Heart left ventricle (tissue), 13 donors: Measurements from ENCODE around the gene MKI67.

ENCODE experiments used
- POLR2A ChIP-seq, 2 donors: fragments of 450-650 bp; IDR thresholded peaks; one replicate each; pipeline ENCODE4 v1.6.1; 2017; ENCODE audit warnings: antibody characterized with exemption in 2 of 2, mild to moderate bottlenecking in 2 of 2, moderate library complexity in 2 of 2
- TF ChIP-seq, protein P1 (sequence below), 12 donors: fragments of 200-600 bp; sonication (generic) in 4 of 12; IDR thresholded peaks; one replicate each; pipeline versions ENCODE4 v1.5.0 to v1.8.0; 2018 to 2022; ENCODE audit warnings: antibody characterized with exemption in 12 of 12, mild to moderate bottlenecking in 5 of 12
- donor health status: ischemic (EF 13 %, LVEDD 7.1; RV severe dilation, severe dysfunction).
- donor health status: DM: no; HTN: yes; CAD: no.
- donor health status: DM: no; HTN: no; CAD: no.
- donor health status: ischemic (EF 25% LVEDD 6.9; RV normal size, moderate dysfunction).
- donor health status: ischemic (EF 25% LVEDD 5.7; RV mildly dilated, moderate dysfunction).
- donor health status: ischemic (EF 35%, LVEDD 5.7; RV mildly dilated, moderate dysfunction).
- donor health status: nonischemic (EF 11% LVEDD 7.7; RV severe dilation, severe dysfunction).
- donor health status: DM: yes; HTN: yes; CAD: no.
- donor health status: PGD.
- donor health status: ischemic (EF 29% LVEDD 5.4; RV normal size, mild dysfunction).
- donor health status: nonischemic (EF 23%, LVEDD 6.1; RV moderate dilation, normal function).

DNA sequence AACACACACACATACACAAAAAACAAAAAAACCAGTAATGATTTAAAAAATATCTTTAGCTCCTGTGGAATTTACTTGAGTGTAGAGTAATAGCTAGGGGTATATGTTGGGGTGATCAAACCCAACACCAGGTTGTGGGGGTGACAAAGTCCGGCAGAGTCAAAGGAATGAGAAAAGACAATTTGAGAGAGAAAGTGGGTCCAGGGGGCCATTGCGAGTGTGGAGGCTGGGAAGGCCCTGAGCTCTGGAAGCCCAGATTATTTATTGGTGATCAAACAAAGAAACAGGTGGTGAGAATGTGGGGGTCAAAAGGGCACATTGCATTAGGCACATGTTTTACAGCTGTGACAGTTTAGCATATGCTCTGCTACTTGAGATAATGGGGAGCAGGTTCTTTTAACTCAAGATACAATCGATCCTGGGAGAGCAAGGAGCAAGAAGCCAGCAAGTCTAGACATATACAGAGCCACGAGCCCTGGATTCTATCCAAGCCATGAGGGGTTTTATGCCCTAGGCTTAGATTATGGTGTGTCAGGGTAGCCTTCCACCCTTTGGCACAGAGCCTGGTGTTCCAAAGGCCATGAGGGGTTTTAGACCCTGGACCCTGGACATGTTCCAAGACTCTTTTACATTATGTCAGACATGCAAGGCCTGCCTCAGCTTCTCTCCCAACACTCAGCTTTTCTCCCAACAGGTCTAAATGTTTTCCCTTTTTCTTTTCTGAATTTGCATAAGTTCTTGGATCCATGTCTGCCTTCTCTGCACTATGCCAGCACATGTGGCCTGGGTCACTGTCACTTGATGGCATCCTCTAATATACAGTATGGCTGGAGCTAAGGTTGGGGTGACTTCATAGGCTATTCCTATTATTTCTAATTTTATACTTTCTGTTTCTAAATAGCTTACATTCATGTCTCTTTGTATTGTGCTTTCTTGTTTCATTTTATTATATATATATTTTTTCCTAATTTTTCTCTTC lies 48.6 kb upstream of the MKI67 start:
- TF ChIP-seq, protein P1, sequence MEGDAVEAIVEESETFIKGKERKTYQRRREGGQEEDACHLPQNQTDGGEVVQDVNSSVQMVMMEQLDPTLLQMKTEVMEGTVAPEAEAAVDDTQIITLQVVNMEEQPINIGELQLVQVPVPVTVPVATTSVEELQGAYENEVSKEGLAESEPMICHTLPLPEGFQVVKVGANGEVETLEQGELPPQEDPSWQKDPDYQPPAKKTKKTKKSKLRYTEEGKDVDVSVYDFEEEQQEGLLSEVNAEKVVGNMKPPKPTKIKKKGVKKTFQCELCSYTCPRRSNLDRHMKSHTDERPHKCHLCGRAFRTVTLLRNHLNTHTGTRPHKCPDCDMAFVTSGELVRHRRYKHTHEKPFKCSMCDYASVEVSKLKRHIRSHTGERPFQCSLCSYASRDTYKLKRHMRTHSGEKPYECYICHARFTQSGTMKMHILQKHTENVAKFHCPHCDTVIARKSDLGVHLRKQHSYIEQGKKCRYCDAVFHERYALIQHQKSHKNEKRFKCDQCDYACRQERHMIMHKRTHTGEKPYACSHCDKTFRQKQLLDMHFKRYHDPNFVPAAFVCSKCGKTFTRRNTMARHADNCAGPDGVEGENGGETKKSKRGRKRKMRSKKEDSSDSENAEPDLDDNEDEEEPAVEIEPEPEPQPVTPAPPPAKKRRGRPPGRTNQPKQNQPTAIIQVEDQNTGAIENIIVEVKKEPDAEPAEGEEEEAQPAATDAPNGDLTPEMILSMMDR (IDR thresholded peaks at IDR 0.05): no peak
- TF ChIP-seq POLR2A (IDR thresholded peaks at IDR 0.05): no peak
